ENCODE results near the gene KNDC1.
"Not testable (repeated sequence)": the region's sequence is repeated elsewhere in the genome, so short reads cannot be mapped to it uniquely, and the experiment has no call there.

The KNDC1 gene

GRCh38 chr10:133129071-133129858 is 30.8 kb upstream of the KNDC1 start:
- FAIRE-seq (no peak), DNase-seq (ENCODE audit: insufficient read length, low spot score) (no peak)
- no peak for TF ChIP-seq POLR2A (IDR thresholded peaks at IDR 0.05; ENCODE audit: low read depth, low read length)

- FAIRE-seq: no peak
- no peak for TF ChIP-seq POLR2A (IDR thresholded peaks at IDR 0.05; ENCODE audit: low read depth, low read length)
These were observed 30.0 kb upstream of the KNDC1 start for GRCh38 chr10:133129859-133130495.

DNA sequence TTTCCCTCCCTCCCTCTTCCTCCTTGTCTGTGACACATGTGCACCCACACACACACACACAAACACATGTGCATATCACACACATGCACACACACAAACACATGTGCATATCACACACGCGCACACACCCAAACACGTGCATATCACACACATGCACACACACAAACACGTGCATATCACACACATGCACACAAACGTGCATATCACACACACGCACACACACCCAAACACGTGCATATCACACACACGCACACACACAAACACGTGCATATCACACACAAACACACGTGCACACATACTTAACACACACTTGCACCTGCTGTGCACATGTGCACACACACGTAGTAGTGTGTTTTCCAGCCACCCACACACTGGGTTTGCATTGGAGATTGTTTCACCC is 29.4 kb upstream of the KNDC1 start:
- DNase-seq (ENCODE audit: insufficient read length, low spot score) (no peak), FAIRE-seq (no peak)
- TF ChIP-seq POLR2A (IDR thresholded peaks at IDR 0.05; ENCODE audit: low read depth, low read length): no peak

More at GRCh38 chr10:133129859-133130495, 30.0 kb upstream of the KNDC1 start:
- no peak for DNase-seq (ENCODE audit: insufficient read length, low spot score)

DNA sequence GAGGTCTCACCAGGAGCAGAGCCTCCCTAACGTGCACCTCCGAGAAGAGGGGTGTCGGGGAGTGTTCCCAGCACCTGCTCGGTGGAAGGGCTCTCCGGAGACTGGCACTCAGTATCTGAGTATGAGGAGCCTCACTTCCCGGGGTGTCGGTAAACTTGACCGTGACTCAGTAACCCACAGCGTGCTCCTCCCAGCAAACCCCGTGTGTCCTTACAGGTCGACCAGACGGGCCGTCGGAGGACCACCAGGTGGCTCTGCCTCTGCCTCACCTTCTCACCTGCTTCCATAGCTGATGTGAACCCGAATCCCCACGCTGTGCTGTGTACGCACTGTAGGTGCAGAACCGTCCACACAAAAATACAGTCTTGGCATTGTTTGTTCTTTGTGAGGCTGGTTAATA is 29.0 kb upstream of the KNDC1 start:
- DNase-seq (ENCODE audit: insufficient read length, low spot score) (no peak), FAIRE-seq (no peak)

DNA sequence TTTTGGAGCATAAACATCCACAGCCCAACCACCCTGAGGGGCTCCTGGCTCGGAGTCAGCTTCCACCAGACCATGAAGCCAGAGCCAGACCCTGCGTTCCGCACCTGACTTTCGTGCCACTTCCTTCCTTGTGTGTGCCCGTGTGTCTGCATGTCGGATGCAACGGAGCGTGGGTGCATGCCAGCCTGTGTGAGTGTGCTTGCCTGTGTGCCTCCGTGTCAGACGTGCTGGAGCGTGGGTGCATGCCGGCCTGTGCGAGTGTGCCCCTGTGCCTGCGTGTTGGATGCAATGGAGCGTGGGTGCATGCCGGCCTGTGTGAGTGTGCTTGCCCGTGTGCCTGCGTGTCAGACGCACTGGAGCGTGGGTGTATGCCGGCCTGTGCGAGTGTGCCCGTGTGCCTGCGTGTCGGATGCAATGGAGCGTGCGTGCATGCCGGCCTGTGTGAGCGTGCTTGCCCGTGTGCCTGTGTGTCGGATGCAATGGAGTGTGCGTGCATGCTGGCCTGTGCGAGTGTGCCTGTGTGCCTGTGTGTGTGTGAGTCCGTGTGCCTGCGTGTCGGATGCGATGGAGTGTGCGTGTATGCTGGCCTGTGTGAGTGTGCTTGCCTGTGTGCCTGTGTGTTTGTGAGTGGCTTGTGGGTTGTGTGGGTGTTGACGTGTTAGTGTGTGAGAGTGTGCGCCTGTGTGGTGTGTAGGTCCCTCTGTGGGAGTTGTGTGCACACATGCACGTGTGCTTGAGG is 28.1 kb upstream of the KNDC1 start:
- FAIRE-seq: no peak
- DNase-seq (ENCODE audit: insufficient read length, low spot score): no peak
- TF ChIP-seq POLR2A (IDR thresholded peaks at IDR 0.05; ENCODE audit: low read depth, low read length): no peak

More for the DNA sequence above, 29.0 kb upstream of the KNDC1 start:
- no peak for TF ChIP-seq POLR2A (IDR thresholded peaks at IDR 0.05; ENCODE audit: low read depth, low read length)

GRCh38 chr10:133132473-133133291 is 27.3 kb upstream of the KNDC1 start:
- no peak for TF ChIP-seq POLR2A (IDR thresholded peaks at IDR 0.05; ENCODE audit: low read depth, low read length)
- FAIRE-seq (no peak), DNase-seq (ENCODE audit: insufficient read length, low spot score) (no peak)

DNA sequence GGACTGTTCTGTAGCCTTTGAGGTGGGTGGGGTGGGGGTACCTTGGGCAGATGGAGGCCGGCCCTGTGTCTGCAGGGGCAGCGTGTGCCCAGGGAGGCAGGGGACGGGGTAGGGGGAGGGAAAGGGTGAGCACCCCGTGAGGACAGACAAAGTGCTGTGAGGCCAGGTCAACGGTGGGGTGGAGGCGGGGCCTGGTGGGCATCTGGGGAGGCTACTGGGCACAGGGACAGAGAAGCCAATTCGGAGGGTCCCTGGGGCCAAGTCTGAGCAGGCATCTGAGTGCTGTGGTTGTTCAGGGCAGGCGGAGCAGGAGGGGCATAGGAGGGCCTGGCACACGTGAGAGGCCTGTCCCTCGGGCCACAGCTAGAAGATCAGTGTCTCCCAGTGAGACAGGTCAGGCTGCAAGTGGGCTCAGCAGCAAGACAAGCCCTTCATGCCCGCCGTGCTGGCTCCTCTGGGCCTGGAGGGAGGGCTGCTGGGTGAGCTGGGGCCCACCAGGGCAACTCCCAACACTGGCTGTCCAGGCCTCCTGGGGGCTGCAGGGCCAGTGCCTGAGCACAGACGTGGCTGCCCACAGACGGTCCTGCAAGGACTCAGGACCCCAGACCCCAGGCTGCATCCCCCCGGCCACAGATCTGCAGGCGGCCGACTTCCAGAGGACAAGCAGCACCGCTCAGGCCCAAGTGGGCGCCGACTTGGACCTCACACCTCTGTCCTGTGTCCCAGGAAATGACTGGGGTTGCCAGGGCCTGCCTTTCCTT is 26.4 kb upstream of the KNDC1 start:
- no peak for FAIRE-seq
- TF ChIP-seq POLR2A (IDR thresholded peaks at IDR 0.05; ENCODE audit: low read depth, low read length): no peak
- DNase-seq (ENCODE audit: insufficient read length, low spot score): no peak

- TF ChIP-seq POLR2A (IDR thresholded peaks at IDR 0.05; ENCODE audit: low read depth, low read length): no peak
- DNase-seq (ENCODE audit: insufficient read length, low spot score) (no peak), FAIRE-seq (no peak)
These were observed 25.5 kb upstream of the KNDC1 start for GRCh38 chr10:133134411-133135115.

- DNase-seq (ENCODE audit: insufficient read length, low spot score): no peak
- TF ChIP-seq POLR2A (IDR thresholded peaks at IDR 0.05; ENCODE audit: low read depth, low read length): no peak
- no peak for FAIRE-seq
These were observed 24.9 kb upstream of the KNDC1 start for GRCh38 chr10:133135116-133135465.

- DNase-seq (ENCODE audit: insufficient read length, low spot score); FAIRE-seq: not testable (repeated sequence)
These were observed 22.4 kb upstream of the KNDC1 start for GRCh38 chr10:133137486-133138145.

- FAIRE-seq: no peak
These were observed 20.4 kb upstream of the KNDC1 start for GRCh38 chr10:133139551-133140065.

More at GRCh38 chr10:133139551-133140065, 20.4 kb upstream of the KNDC1 start:
- no peak for DNase-seq (ENCODE audit: insufficient read length, low spot score)
- TF ChIP-seq POLR2A (IDR thresholded peaks at IDR 0.05; ENCODE audit: low read depth, low read length): no peak

Data from H54 (cell line).